Panc1 (cell line): ENCODE data around the gene KRT1. TPM values are rescaled to one million over a fixed set of nuclear protein-coding genes. Genes with fewer than 3 reads are reported as not detected.

ENCODE experiments used
- total RNA-seq: library from RNA; stranded (reverse); gene quantifications from one replicate; pipeline ENCODE4 v1.2.1, GENCODE V29; 2021; ENCODE audit not compliant: unreplicated experiment

Gene KRT1
- total RNA-seq, 1 experiment from 2014 or later, result not detected

Other genes starting within 250 kb of the KRT1 start
- 0.15 TPM for gene KRT75, start 246.0 kb downstream of the KRT1 start, total RNA-seq
- not detected for gene KRT6B, start 228.3 kb downstream of the KRT1 start, total RNA-seq
- not detected for gene KRT6C, start 206.6 kb downstream of the KRT1 start, total RNA-seq
- gene KRT6A, start 187.2 kb downstream of the KRT1 start, total RNA-seq, result not detected
- gene KRT5, start 160.0 kb downstream of the KRT1 start, total RNA-seq, result not detected
- gene KRT71, start 127.3 kb downstream of the KRT1 start, total RNA-seq, result not detected
- not detected for gene KRT74, start 106.6 kb downstream of the KRT1 start, total RNA-seq
- gene KRT72, start 78.9 kb downstream of the KRT1 start, total RNA-seq, result not detected
- not detected for gene KRT73, start 61.8 kb downstream of the KRT1 start, total RNA-seq
- 0.33 TPM for gene KRT2, start 28.2 kb downstream of the KRT1 start, total RNA-seq
- gene KRT77, start 23.1 kb upstream of the KRT1 start, total RNA-seq, result not detected
- not detected for gene KRT76, start 96.9 kb upstream of the KRT1 start, total RNA-seq
- not detected for gene KRT3, start 115.7 kb upstream of the KRT1 start, total RNA-seq
- 0.15 TPM for gene KRT4, start 133.7 kb upstream of the KRT1 start, total RNA-seq
- not detected for gene KRT79, start 153.9 kb upstream of the KRT1 start, total RNA-seq
- gene KRT78, start 168.6 kb upstream of the KRT1 start, total RNA-seq, result not detected
- 6,125 TPM for gene KRT8, start 224.7 kb upstream of the KRT1 start, total RNA-seq